ENCODE measurements around the gene SEMA3E.

GRCh38 chr7:83646027-83646426, 2.9 kb downstream of the SEMA3E start:
- TF ChIP-seq CTCF (IDR thresholded peaks at IDR 0.05) (no peak), EP300 (IDR thresholded peaks at IDR 0.05) (no peak), POLR2AphosphoS5 (IDR thresholded peaks at IDR 0.05) (no peak)

All from suprapubic skin (tissue), 4 donors.